Testis (tissue), 3 donors: ENCODE data around the gene ADGRA1. TPM values are rescaled to one million over a fixed set of nuclear protein-coding genes. Genes with fewer than 3 reads are reported as not detected.
"Not testable (repeated sequence)": the region's sequence is repeated elsewhere in the genome, so short reads cannot be mapped to it uniquely, and the experiment has no call there.

Experiments
- DNase-seq: peaks from one replicate; pipeline ENCODE4 v3.0.0-alpha.2; 2019
- H3K27ac ChIP-seq, 2 donors: fragments of 200-600 bp; sonication (generic); one replicate each; pipeline ENCODE4 v1.5.1; 2019
- H3K27me3 ChIP-seq: fragments of 200-600 bp; sonication (generic); one replicate; pipeline ENCODE4 v1.5.1; 2019
- H3K36me3 ChIP-seq: fragments of 200-600 bp; sonication (generic); one replicate; pipeline ENCODE4 v1.5.1; 2017; ENCODE audit warnings: low read depth; ENCODE audit errors: missing control alignments
- H3K4me1 ChIP-seq: fragments of 200-600 bp; sonication (generic); one replicate; pipeline ENCODE4 v1.5.1; 2019
- H3K4me3 ChIP-seq, 2 donors: fragments of 200-600 bp; sonication (generic); one replicate each; pipeline ENCODE4 v1.5.1; 2017 to 2019
- H3K9me3 ChIP-seq: fragments of 200-600 bp; sonication (generic); one replicate; pipeline ENCODE4 v1.5.1; 2017
- POLR2A ChIP-seq: fragments of 450-650 bp; IDR thresholded peaks from one replicate; pipeline ENCODE4 v1.6.1; 2017; ENCODE audit warnings: antibody characterized with exemption, mild to moderate bottlenecking, moderate library complexity
- WGBS, 2 donors: methylation state at CpG; one replicate each; pipeline ENCODE4 v1.1.5; 2018; 5-methylcytosine and 5-hydroxymethylcytosine counted together
- intact Hi-C: fragments of 100-400 bp; cut with DNase I; formaldehyde crosslinking; loops from one replicate; pipeline ENCODE4 v1.15.1; 2023; ENCODE audit warnings: low total_unique reads
- polyA plus RNA-seq: library from polyadenylated mRNA; stranded (reverse); fragments of 350-450 nt; fragmentation: Illumina TruSeq; extraction: RNeasy Lipid Tissue Mini Kit (QIAGEN cat#74804); gene quantifications from one replicate; pipeline ENCODE4 v1.2.3, GENCODE V29; 2014; ENCODE audit warnings: low read depth, low replicate concordance; ENCODE audit not compliant: insufficient read depth
- total RNA-seq, 2 donors: library from RNA; depleted of rRNA; stranded (reverse); fragments of >200 nt; gene quantifications; one replicate each; pipeline ENCODE4 v1.2.3, GENCODE V29; 2016
- TF ChIP-seq, protein P1 (sequence below), 3 experiments: fragments of 450-650 bp in 2 of 3; fragments of 200-600 bp in 1 of 3; sonication (generic) in 1 of 3; IDR thresholded peaks; one replicate each; pipeline ENCODE4 v1.5.1; 2016 to 2019; ENCODE audit warnings: antibody characterized with exemption in 3 of 3, mild to moderate bottlenecking in 2 of 3, moderate library complexity in 1 of 3

ADGRA1 gene
- total and polyA plus RNA-seq, 3 donors from 2014 or later = 0.95 to 1.4 (median 1.1) TPM

DNA sequence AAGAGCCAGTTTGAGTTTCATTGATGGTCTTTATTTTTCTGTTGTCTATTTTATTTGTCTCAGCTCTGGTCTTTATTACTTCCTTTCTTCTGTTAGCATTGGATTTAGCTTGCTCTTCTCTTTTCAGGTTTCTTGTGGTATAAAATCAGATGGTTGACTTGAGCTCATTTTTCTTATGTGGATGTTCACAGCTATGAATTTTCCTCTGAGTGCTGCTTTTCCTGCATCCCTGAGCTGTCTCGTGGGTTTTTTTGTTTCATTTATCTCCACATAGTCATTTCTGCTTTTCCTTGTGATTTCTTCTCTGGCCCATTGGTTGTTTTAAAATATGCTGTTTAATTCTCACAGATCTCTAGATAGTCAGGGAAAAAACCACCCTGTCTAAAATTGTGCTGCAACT, 19.7 kb downstream of the ADGRA1 start:
- H3K27me3 ChIP-seq = no peaks in the 10 kb centered on the region
- H3K27ac ChIP-seq = no peak overlapping the region
- WGBS, 2 donors = 91 to 95% methylated on average over 1 of the region's 1 CpG
- no peaks in the 10 kb centered on the region for H3K9me3 ChIP-seq
- TF ChIP-seq POLR2A = no peak
- TF ChIP-seq, protein P1, sequence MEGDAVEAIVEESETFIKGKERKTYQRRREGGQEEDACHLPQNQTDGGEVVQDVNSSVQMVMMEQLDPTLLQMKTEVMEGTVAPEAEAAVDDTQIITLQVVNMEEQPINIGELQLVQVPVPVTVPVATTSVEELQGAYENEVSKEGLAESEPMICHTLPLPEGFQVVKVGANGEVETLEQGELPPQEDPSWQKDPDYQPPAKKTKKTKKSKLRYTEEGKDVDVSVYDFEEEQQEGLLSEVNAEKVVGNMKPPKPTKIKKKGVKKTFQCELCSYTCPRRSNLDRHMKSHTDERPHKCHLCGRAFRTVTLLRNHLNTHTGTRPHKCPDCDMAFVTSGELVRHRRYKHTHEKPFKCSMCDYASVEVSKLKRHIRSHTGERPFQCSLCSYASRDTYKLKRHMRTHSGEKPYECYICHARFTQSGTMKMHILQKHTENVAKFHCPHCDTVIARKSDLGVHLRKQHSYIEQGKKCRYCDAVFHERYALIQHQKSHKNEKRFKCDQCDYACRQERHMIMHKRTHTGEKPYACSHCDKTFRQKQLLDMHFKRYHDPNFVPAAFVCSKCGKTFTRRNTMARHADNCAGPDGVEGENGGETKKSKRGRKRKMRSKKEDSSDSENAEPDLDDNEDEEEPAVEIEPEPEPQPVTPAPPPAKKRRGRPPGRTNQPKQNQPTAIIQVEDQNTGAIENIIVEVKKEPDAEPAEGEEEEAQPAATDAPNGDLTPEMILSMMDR (IDR thresholded peaks at IDR 0.05) = no peak
- no peak for DNase-seq
- no peaks in the 10 kb centered on the region for H3K4me1 ChIP-seq
- H3K4me3 ChIP-seq = no peak overlapping the region
- no peaks in the 10 kb centered on the region for H3K36me3 ChIP-seq
- intact Hi-C loops = no loop called here

DNA sequence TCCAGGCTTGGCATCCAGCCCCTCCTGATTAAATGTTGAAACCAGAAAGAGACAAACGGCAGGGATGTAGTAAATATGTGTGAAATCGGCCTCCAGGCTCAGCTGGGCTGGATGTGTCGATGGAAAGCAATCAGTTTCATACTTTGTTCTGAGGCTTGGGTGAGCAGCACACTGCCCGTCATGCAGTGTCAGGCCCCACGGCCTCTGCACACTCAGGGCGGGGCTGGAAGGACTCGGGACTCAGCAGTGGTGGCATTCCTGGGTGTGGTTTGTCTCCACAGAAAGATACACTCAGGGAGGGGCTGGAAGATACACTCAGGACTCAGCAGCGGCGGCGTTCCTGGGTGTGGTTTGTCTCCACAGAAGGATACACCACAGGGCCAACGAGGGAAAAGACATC, 22.0 kb downstream of the ADGRA1 start:
- Histone ChIP-seq H3K27me3 (no peaks in the 10 kb centered on the region), H3K36me3 (no peaks in the 10 kb centered on the region), H3K4me1 (no peaks in the 10 kb centered on the region), H3K9me3 (no peaks in the 10 kb centered on the region), H3K27ac (no peak overlapping the region), H3K4me3 (no peak overlapping the region)
- WGBS, 2 donors = 70 to 80% methylated on average over 4 to 11 of the region's 11 CpGs
- DNase-seq = no peak
- TF ChIP-seq, protein P1 (IDR thresholded peaks at IDR 0.05) = no peak
- no peak for TF ChIP-seq POLR2A
- intact Hi-C loops = no loop called here

DNA sequence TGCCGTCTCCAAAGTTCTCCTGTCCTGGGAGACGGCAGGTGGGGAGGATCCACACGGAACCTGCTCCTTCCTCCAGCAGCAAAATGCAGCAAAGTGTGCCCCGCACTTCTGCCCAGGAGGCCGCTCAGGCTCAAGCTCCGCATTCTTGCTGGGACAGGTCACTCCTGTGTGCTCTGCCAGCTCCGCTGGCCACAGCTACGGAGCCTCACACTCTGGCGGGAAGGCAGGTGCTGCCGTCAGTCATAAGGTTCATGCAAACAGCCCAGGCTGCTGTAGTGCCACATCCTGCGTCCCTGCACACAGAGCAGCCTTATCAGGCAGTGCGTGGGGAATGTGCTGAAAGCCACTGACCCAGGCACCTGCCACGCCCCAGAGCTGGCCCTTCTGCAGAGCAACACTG, 22.4 kb downstream of the ADGRA1 start:
- H3K27me3 ChIP-seq = no peaks in the 10 kb centered on the region
- H3K9me3 ChIP-seq = no peaks in the 10 kb centered on the region
- TF ChIP-seq, protein P1 (IDR thresholded peaks at IDR 0.05) = no peak
- no peak for TF ChIP-seq POLR2A
- no peaks in the 10 kb centered on the region for H3K36me3 ChIP-seq
- intact Hi-C loops = no loop called here
- 78 to 81% methylated on average over 11 to 13 of the region's 13 CpGs for WGBS, 2 donors
- DNase-seq = no peak
- H3K4me3 ChIP-seq = no peak overlapping the region
- no peak overlapping the region for H3K27ac ChIP-seq
- H3K4me1 ChIP-seq = no peaks in the 10 kb centered on the region

DNA sequence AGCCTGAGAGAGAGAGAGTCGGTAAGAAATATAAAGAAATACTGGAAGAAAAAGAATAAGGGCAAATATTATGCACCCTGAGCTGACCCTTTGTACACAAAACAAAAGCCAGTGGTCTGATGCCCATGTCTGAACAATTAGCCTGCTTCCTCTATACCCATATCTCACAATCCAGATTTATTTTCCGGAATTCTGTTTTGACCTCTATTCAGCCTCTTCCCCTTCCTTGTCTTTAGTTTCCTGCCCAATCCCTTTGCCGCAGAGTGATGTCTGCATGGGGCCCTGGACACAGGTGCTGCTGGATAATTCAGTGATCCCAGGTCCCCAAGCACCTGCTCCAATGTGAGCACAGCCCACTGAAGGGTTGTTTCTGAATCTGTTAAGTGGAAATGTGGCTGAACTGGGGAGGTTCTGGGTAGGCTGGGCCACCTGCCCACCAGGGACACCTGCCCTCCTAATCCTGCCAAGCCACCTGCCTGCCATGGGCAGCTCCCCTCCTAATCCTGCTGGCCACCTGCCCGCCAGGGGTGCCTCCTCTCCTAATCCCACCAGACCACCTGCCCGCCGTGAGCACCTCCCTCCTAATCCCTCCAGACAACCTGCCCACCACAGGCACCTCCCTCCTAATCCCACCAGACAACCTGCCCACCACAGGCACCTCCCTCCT, 23.0 kb downstream of the ADGRA1 start:
- DNase-seq = no peak
- H3K4me1 ChIP-seq = no peaks in the 10 kb centered on the region
- 64 to 80% methylated on average over 5 to 6 of the region's 6 CpGs for WGBS, 2 donors
- H3K27me3 ChIP-seq = no peaks in the 10 kb centered on the region
- TF ChIP-seq, protein P1 (IDR thresholded peaks at IDR 0.05) = no peak
- no peak for TF ChIP-seq POLR2A
- intact Hi-C loops = no loop called here
- no peaks in the 10 kb centered on the region for H3K9me3 ChIP-seq
- no peaks in the 10 kb centered on the region for H3K36me3 ChIP-seq
- H3K4me3 ChIP-seq = no peak overlapping the region
- H3K27ac ChIP-seq = no peak overlapping the region

DNA sequence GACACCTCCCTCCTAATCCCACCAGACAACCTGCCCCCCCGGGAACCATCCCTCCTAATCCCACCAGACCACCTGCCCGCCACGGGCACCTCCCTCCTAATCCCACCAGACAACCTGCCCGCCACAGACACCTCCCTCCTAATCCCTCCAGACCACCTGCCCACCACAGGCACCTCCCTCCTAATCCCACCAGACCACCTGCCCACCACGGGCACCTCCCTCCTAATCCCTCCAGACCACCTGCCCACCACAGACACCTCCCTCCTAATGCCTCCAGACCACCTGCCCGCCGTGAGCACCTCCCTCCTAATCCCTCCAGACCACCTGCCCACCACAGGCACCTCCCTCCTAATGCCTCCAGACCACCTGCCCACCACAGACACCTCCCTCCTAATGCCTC, 23.9 kb downstream of the ADGRA1 start:
- H3K4me3 ChIP-seq, H3K27me3 ChIP-seq, H3K4me1 ChIP-seq, intact Hi-C loops, H3K36me3 ChIP-seq, DNase-seq, H3K27ac ChIP-seq, H3K9me3 ChIP-seq: not testable (repeated sequence)
- WGBS, 2 donors = 21 to 40% methylated on average over 4 to 7 of the region's 7 CpGs
